H1 (cell line): ENCODE measurements around the gene PAF1. TPM values are rescaled to one million over a fixed set of nuclear protein-coding genes. Genes with fewer than 3 reads are reported as not detected.

Source experiments
- CBX8 ChIP-seq: fragments of 300-800, 300-1000 bp; sonication (generic); IDR thresholded peaks from 2 replicates; pipeline ENCODE4 v1.7.1; 2016; ENCODE audit warnings: low read depth, low read length, borderline replicate concordance
- CEBPB ChIP-seq: IDR thresholded peaks from 2 replicates; pipeline ENCODE4 v1.6.1; 2012; ENCODE audit warnings: low read depth, low read length
- CHD1 ChIP-seq: IDR thresholded peaks from 2 replicates; pipeline ENCODE4 v1.6.1; 2012; ENCODE audit warnings: low read depth, low read length, improper control_type of control experiment
- CHD2 ChIP-seq: IDR thresholded peaks from 2 replicates; pipeline ENCODE4 v1.6.1; 2012; ENCODE audit warnings: low read length, improper control_type of control experiment
- CREB1 ChIP-seq: IDR thresholded peaks from 2 replicates; pipeline ENCODE4 v1.6.1; 2012; ENCODE audit warnings: inconsistent platforms
- CTBP2 ChIP-seq: IDR thresholded peaks from 2 replicates; pipeline ENCODE4 v1.7.0; 2011; ENCODE audit warnings: borderline replicate concordance, mild to moderate bottlenecking, moderate library complexity, mixed read lengths, low read length; ENCODE audit not compliant: insufficient read depth, insufficient read length
- EP300 ChIP-seq, 2 experiments: IDR thresholded peaks; 1 replicate in 1 of 2; 2 replicates in 1 of 2; pipeline ENCODE4 v1.6.1; 2011 to 2012; ENCODE audit warnings: low read depth in 2 of 2, low read length in 2 of 2, mild to moderate bottlenecking in 2 of 2, borderline replicate concordance in 1 of 2, inconsistent platforms in 1 of 2, moderate library complexity in 1 of 2
- HDAC2 ChIP-seq, 2 experiments: fragments of 300-600 bp in 1 of 2; sonication (generic) in 1 of 2; IDR thresholded peaks; 2 replicates each; pipeline ENCODE4 v1.6.1; 2011 to 2012; ENCODE audit warnings: low read depth in 2 of 2, low read length in 2 of 2, mild to moderate bottlenecking in 2 of 2, moderate library complexity in 2 of 2, borderline replicate concordance in 1 of 2, inconsistent platforms in 1 of 2
- JUN ChIP-seq: IDR thresholded peaks from 2 replicates; pipeline ENCODE4 v1.6.1; 2011; ENCODE audit warnings: low read depth, mild to moderate bottlenecking, improper control_type of control experiment, low read length
- KDM4A ChIP-seq: IDR thresholded peaks from one replicate; pipeline ENCODE4 v1.7.1; 2012; ENCODE audit warnings: low read depth, mild to moderate bottlenecking, moderate library complexity, low read length, inconsistent platforms; ENCODE audit not compliant: severe bottlenecking
- PHF8 ChIP-seq: fragments of 200-600 bp; sonication (generic); conservative IDR thresholded peaks from 2 replicates; pipeline ENCODE4 v1.7.1; 2012; ENCODE audit warnings: low read depth, mild to moderate bottlenecking, inconsistent platforms, low read length, moderate library complexity
- RBBP5 ChIP-seq: IDR thresholded peaks from 2 replicates; pipeline ENCODE4 v1.7.1; 2012; ENCODE audit warnings: low read depth, mild to moderate bottlenecking, inconsistent platforms, low read length, moderate library complexity, borderline replicate concordance
- SP1 ChIP-seq: IDR thresholded peaks from 2 replicates; pipeline ENCODE4 v1.6.1; 2011; ENCODE audit warnings: low read depth, low read length
- SP2 ChIP-seq: IDR thresholded peaks from 2 replicates; pipeline ENCODE4 v1.6.1; 2012; ENCODE audit warnings: mild to moderate bottlenecking, low read length, inconsistent platforms
- SP4 ChIP-seq: IDR thresholded peaks from 2 replicates; pipeline ENCODE4 v1.6.1; 2012; ENCODE audit warnings: low read length, inconsistent platforms
- TCF12 ChIP-seq: IDR thresholded peaks from 2 replicates; pipeline ENCODE4 v1.6.1; 2011; ENCODE audit warnings: low read depth, mild to moderate bottlenecking, low read length
- ZNF274 ChIP-seq: IDR thresholded peaks from 2 replicates; pipeline ENCODE4 v1.7.0; 2012; ENCODE audit warnings: low read length, borderline replicate concordance; ENCODE audit errors: extremely low read depth
- polyA plus RNA-seq, 7 experiments: library from polyadenylated mRNA; depleted of rRNA in 3 of 7; stranded (reverse) in 5 of 7; unstranded in 2 of 7; fragments of >200 nt in 5 of 7; fragments of 200-250 nt in 2 of 7; gene quantifications; 1 replicate in 5 of 7; 2 replicates in 1 of 7; 4 replicates in 1 of 7; pipeline versions ENCODE4 v1.2.1 to v1.2.3, GENCODE V29; 2011 to 2013; ENCODE audit warnings: missing spikeins in 2 of 7, mixed read lengths in 2 of 7
- total RNA-seq: library from RNA; stranded (reverse); fragmentation: NEBNext Ultra II Directional; extraction: Animal tissue kit (Norgen Biotek cat#: 25700); gene quantifications from 2 replicates; pipeline ENCODE4 v1.2.1, GENCODE V29; 2021
- TF ChIP-seq, protein P1 (sequence below): IDR thresholded peaks from 2 replicates; pipeline ENCODE4 v1.6.1; 2011; ENCODE audit warnings: low read length, improper control_type of control experiment
- TF ChIP-seq, protein P2 (sequence below): IDR thresholded peaks from 2 replicates; pipeline ENCODE4 v1.6.1; 2011; ENCODE audit warnings: low read depth, mild to moderate bottlenecking, low read length; ENCODE audit not compliant: insufficient read depth
- TF ChIP-seq, protein P3 (sequence below): IDR thresholded peaks from 2 replicates; pipeline ENCODE4 v1.6.1; 2012; ENCODE audit warnings: inconsistent platforms
- TF ChIP-seq, protein P4 (sequence below): IDR thresholded peaks from 2 replicates; pipeline ENCODE4 v1.6.1; 2012; ENCODE audit warnings: inconsistent platforms

The PAF1 gene
- total and polyA plus RNA-seq, 2 of the 8 experiments (the other 6 are each of a cell fraction or from before 2014, with no cell fraction given) = 31.4 to 58.6 TPM

DNA sequence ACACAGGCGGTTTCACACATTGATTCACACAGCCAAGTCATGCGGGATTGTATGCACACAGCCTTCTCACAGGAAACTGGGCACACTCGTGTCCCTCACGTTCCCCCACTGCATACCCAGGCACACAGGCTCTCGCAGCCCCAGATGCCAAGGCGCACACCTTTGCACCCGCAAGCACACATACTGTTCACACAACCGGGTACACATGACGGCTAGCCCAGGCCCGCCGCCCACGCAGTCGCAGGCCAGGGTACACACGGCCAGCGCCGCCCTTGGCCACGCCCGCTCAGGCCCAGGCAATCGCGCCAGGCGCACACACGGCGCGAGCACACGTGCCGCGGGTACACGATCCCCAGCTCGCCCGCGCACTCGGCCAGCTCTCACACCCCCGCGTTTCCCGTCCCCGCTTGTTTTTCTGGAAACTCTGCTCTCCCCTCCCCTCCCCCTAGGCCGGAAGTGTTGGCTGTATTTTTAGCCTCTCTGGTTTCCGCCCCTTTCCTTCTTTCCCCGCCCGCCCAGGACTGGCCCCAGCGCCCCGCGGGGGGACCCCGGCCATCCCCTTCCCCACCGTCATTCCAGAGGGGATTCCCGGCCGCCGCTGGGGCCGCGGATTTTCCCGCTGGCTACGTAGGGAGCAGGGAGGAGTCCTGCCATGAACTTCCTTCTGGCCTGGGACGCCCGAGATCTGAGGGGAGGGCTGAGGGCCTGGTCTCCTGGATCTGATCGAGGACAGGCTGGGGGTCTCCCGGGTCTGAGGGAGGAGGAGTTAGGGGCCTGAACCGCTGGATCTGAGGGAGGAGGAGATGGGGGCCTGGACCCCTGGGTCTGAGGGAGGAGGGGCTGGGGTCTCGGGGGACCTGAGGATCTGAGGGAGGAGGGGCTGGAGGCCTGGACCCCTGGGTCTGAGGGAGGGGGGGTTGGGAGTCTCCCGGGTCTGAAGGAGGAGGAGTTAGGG, 11.7 kb upstream of the PAF1 start (continued):
- TF ChIP-seq, protein P1, sequence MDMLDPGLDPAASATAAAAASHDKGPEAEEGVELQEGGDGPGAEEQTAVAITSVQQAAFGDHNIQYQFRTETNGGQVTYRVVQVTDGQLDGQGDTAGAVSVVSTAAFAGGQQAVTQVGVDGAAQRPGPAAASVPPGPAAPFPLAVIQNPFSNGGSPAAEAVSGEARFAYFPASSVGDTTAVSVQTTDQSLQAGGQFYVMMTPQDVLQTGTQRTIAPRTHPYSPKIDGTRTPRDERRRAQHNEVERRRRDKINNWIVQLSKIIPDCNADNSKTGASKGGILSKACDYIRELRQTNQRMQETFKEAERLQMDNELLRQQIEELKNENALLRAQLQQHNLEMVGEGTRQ = no peak
- no peak for TF ChIP-seq CTBP2
- TF ChIP-seq SP4 = no peak
- TF ChIP-seq SP1 = peak; percentile 58
- TF ChIP-seq CHD1 = no peak
- TF ChIP-seq HDAC2 (IDR thresholded peaks at IDR 0.05; ENCODE audit: borderline replicate concordance in 1 of 2, low read depth in 2 of 2, low read length in 2 of 2) = peak in 1 of 2 experiments; percentile 77; a peak in 1 of 4 replicates
- TF ChIP-seq CBX8 = no peak
- no peak for TF ChIP-seq CHD2
- TF ChIP-seq KDM4A = peak; percentile 39
- TF ChIP-seq, protein P2, sequence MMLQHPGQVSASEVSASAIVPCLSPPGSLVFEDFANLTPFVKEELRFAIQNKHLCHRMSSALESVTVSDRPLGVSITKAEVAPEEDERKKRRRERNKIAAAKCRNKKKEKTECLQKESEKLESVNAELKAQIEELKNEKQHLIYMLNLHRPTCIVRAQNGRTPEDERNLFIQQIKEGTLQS = no peak
- TF ChIP-seq SP2 = no peak
- TF ChIP-seq, protein P3, sequence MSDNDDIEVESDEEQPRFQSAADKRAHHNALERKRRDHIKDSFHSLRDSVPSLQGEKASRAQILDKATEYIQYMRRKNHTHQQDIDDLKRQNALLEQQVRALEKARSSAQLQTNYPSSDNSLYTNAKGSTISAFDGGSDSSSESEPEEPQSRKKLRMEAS = peak; percentile 76
- TF ChIP-seq CEBPB = no peak
- peak; percentile 93 for TF ChIP-seq RBBP5
- no peak for TF ChIP-seq EP300 (IDR thresholded peaks at IDR 0.05; ENCODE audit: borderline replicate concordance in 1 of 2, low read depth in 2 of 2, low read length in 2 of 2)
- no peak for TF ChIP-seq ZNF274
- TF ChIP-seq TCF12 = no peak
- peak; percentile 49 for TF ChIP-seq PHF8
- peak; percentile 44 for TF ChIP-seq CREB1
- TF ChIP-seq JUN = no peak
- TF ChIP-seq, protein P4, sequence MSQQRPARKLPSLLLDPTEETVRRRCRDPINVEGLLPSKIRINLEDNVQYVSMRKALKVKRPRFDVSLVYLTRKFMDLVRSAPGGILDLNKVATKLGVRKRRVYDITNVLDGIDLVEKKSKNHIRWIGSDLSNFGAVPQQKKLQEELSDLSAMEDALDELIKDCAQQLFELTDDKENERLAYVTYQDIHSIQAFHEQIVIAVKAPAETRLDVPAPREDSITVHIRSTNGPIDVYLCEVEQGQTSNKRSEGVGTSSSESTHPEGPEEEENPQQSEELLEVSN = peak; percentile 79
